ENCODE data around the gene FBXW4.

FBXW4 gene

GRCh38 chr10:101577121-101577871, 117.7 kb downstream of the FBXW4 start:
- Histone ChIP-seq H3K4me1 (ENCODE audit: control insufficient read depth in 1 of 2, insufficient read depth in 2 of 2, low read length in 2 of 2) (no peaks in the 10 kb centered on the region), H3K27ac (ENCODE audit: low read depth, low read length) (no peak overlapping the region), H3K9ac (ENCODE audit: low read depth in 1 of 2, low read length in 2 of 2) (no peak overlapping the region), H3K36me3 (ENCODE audit: control insufficient read depth in 1 of 2, insufficient read depth in 2 of 2, low read length in 2 of 2) (peaks cover 8 to 40% of the 10 kb centered on the region in 2 donors), H3K9me3 (ENCODE audit: control insufficient read depth in 1 of 2, low read length in 2 of 2) (peaks cover 9 to 10% of the 10 kb centered on the region in 2 donors), H3K27me3 (ENCODE audit: control insufficient read depth in 1 of 2, insufficient read depth in 2 of 2, low read length in 2 of 2) (no peaks in the 10 kb centered on the region), H3K4me3 (ENCODE audit: low read depth in 1 of 2, low read length in 2 of 2) (no peak overlapping the region)

GRCh38 chr10:101576211-101576863, 118.6 kb downstream of the FBXW4 start:
- peaks cover 9 to 10% of the 10 kb centered on the region in 2 donors for H3K9me3 ChIP-seq (ENCODE audit: control insufficient read depth in 1 of 2, low read length in 2 of 2)
- peaks cover 7 to 39% of the 10 kb centered on the region in 2 donors for H3K36me3 ChIP-seq (ENCODE audit: control insufficient read depth in 1 of 2, insufficient read depth in 2 of 2, low read length in 2 of 2)
- H3K9ac ChIP-seq (ENCODE audit: low read depth in 1 of 2, low read length in 2 of 2): no peak overlapping the region
- peaks cover 0 to 2% of the 10 kb centered on the region in 2 donors for H3K27me3 ChIP-seq (ENCODE audit: control insufficient read depth in 1 of 2, insufficient read depth in 2 of 2, low read length in 2 of 2)
- H3K27ac ChIP-seq (ENCODE audit: low read depth, low read length): no peak overlapping the region
- no peaks in the 10 kb centered on the region for H3K4me1 ChIP-seq (ENCODE audit: control insufficient read depth in 1 of 2, insufficient read depth in 2 of 2, low read length in 2 of 2)
- H3K4me3 ChIP-seq (ENCODE audit: low read depth in 1 of 2, low read length in 2 of 2): no peak overlapping the region

- no peak overlapping the region for H3K9ac ChIP-seq (ENCODE audit: low read depth in 1 of 2, low read length in 2 of 2)
- H3K9me3 ChIP-seq (ENCODE audit: control insufficient read depth in 1 of 2, low read length in 2 of 2): peaks cover 9 to 10% of the 10 kb centered on the region in 2 donors
- H3K4me3 ChIP-seq (ENCODE audit: low read depth in 1 of 2, low read length in 2 of 2): no peak overlapping the region
- no peak overlapping the region for H3K27ac ChIP-seq (ENCODE audit: low read depth, low read length)
- H3K4me1 ChIP-seq (ENCODE audit: control insufficient read depth in 1 of 2, insufficient read depth in 2 of 2, low read length in 2 of 2): peaks cover 2 to 3% of the 10 kb centered on the region in 2 donors
- peaks cover 4 to 35% of the 10 kb centered on the region in 2 donors for H3K36me3 ChIP-seq (ENCODE audit: control insufficient read depth in 1 of 2, insufficient read depth in 2 of 2, low read length in 2 of 2)
- H3K27me3 ChIP-seq (ENCODE audit: control insufficient read depth in 1 of 2, insufficient read depth in 2 of 2, low read length in 2 of 2): peaks cover 0 to 8% of the 10 kb centered on the region in 2 donors
Measured at GRCh38 chr10:101575580-101576210, 119.3 kb downstream of the FBXW4 start.

- peaks cover 4 to 33% of the 10 kb centered on the region in 2 donors for H3K36me3 ChIP-seq (ENCODE audit: control insufficient read depth in 1 of 2, insufficient read depth in 2 of 2, low read length in 2 of 2)
- peaks cover 6% of the 10 kb centered on the region in 2 donors for H3K4me1 ChIP-seq (ENCODE audit: control insufficient read depth in 1 of 2, insufficient read depth in 2 of 2, low read length in 2 of 2)
- H3K9me3 ChIP-seq (ENCODE audit: control insufficient read depth in 1 of 2, low read length in 2 of 2): peaks cover 9 to 10% of the 10 kb centered on the region in 2 donors
- H3K27me3 ChIP-seq (ENCODE audit: control insufficient read depth in 1 of 2, insufficient read depth in 2 of 2, low read length in 2 of 2): peaks cover 0 to 11% of the 10 kb centered on the region in 2 donors
- H3K27ac ChIP-seq (ENCODE audit: low read depth, low read length): no peak overlapping the region
- H3K4me3 ChIP-seq (ENCODE audit: low read depth in 1 of 2, low read length in 2 of 2): no peak overlapping the region
- no peak overlapping the region for H3K9ac ChIP-seq (ENCODE audit: low read depth in 1 of 2, low read length in 2 of 2)
Measured at GRCh38 chr10:101575091-101575490, 119.9 kb downstream of the FBXW4 start.

GRCh38 chr10:101573885-101574753, 120.9 kb downstream of the FBXW4 start:
- Histone ChIP-seq H3K9ac (ENCODE audit: low read depth in 1 of 2, low read length in 2 of 2) (no peak overlapping the region), H3K27ac (ENCODE audit: low read depth, low read length) (no peak overlapping the region), H3K27me3 (ENCODE audit: control insufficient read depth in 1 of 2, insufficient read depth in 2 of 2, low read length in 2 of 2) (peaks cover 6 to 20% of the 10 kb centered on the region in 2 donors), H3K4me3 (ENCODE audit: low read depth in 1 of 2, low read length in 2 of 2) (no peak overlapping the region), H3K4me1 (ENCODE audit: control insufficient read depth in 1 of 2, insufficient read depth in 2 of 2, low read length in 2 of 2) (peaks cover 12 to 15% of the 10 kb centered on the region in 2 donors), H3K36me3 (ENCODE audit: control insufficient read depth in 1 of 2, insufficient read depth in 2 of 2, low read length in 2 of 2) (peaks cover 4 to 23% of the 10 kb centered on the region in 2 donors), H3K9me3 (ENCODE audit: control insufficient read depth in 1 of 2, low read length in 2 of 2) (peaks cover 9 to 10% of the 10 kb centered on the region in 2 donors)

- peaks cover 19 to 34% of the 10 kb centered on the region in 2 donors for H3K27me3 ChIP-seq (ENCODE audit: control insufficient read depth in 1 of 2, insufficient read depth in 2 of 2, low read length in 2 of 2)
- H3K9me3 ChIP-seq (ENCODE audit: control insufficient read depth in 1 of 2, low read length in 2 of 2): peaks cover 9 to 10% of the 10 kb centered on the region in 2 donors
- H3K4me3 ChIP-seq (ENCODE audit: low read depth in 1 of 2, low read length in 2 of 2): no peak overlapping the region
- no peak overlapping the region for H3K27ac ChIP-seq (ENCODE audit: low read depth, low read length)
- H3K9ac ChIP-seq (ENCODE audit: low read depth in 1 of 2, low read length in 2 of 2): no peak overlapping the region
- H3K4me1 ChIP-seq (ENCODE audit: control insufficient read depth in 1 of 2, insufficient read depth in 2 of 2, low read length in 2 of 2): peaks cover 12 to 15% of the 10 kb centered on the region in 2 donors
- H3K36me3 ChIP-seq (ENCODE audit: control insufficient read depth in 1 of 2, insufficient read depth in 2 of 2, low read length in 2 of 2): peaks cover 0 to 11% of the 10 kb centered on the region in 2 donors
Measured at GRCh38 chr10:101572785-101573184, 122.2 kb downstream of the FBXW4 start.

- Histone ChIP-seq H3K27ac (ENCODE audit: low read depth, low read length) (no peak overlapping the region), H3K4me1 (ENCODE audit: control insufficient read depth in 1 of 2, insufficient read depth in 2 of 2, low read length in 2 of 2) (peaks cover 12 to 15% of the 10 kb centered on the region in 2 donors), H3K9me3 (ENCODE audit: control insufficient read depth in 1 of 2, low read length in 2 of 2) (peaks cover 9 to 10% of the 10 kb centered on the region in 2 donors), H3K4me3 (ENCODE audit: low read depth in 1 of 2, low read length in 2 of 2) (no peak overlapping the region), H3K27me3 (ENCODE audit: control insufficient read depth in 1 of 2, insufficient read depth in 2 of 2, low read length in 2 of 2) (peaks cover 26 to 40% of the 10 kb centered on the region in 2 donors), H3K9ac (ENCODE audit: low read depth in 1 of 2, low read length in 2 of 2) (no peak overlapping the region), H3K36me3 (ENCODE audit: control insufficient read depth in 1 of 2, insufficient read depth in 2 of 2, low read length in 2 of 2) (peaks cover 0 to 7% of the 10 kb centered on the region in 2 donors)
Measured at GRCh38 chr10:101572126-101572525, 122.8 kb downstream of the FBXW4 start.

- Histone ChIP-seq H3K36me3 (ENCODE audit: control insufficient read depth in 1 of 2, insufficient read depth in 2 of 2, low read length in 2 of 2) (no peaks in the 10 kb centered on the region), H3K9me3 (ENCODE audit: control insufficient read depth in 1 of 2, low read length in 2 of 2) (peaks cover 9 to 10% of the 10 kb centered on the region in 2 donors), H3K4me3 (ENCODE audit: low read depth in 1 of 2, low read length in 2 of 2) (no peak overlapping the region), H3K4me1 (ENCODE audit: control insufficient read depth in 1 of 2, insufficient read depth in 2 of 2, low read length in 2 of 2) (peaks cover 12 to 21% of the 10 kb centered on the region in 2 donors), H3K27me3 (ENCODE audit: control insufficient read depth in 1 of 2, insufficient read depth in 2 of 2, low read length in 2 of 2) (peaks cover 33 to 45% of the 10 kb centered on the region in 2 donors), H3K9ac (ENCODE audit: low read depth in 1 of 2, low read length in 2 of 2) (no peak overlapping the region), H3K27ac (ENCODE audit: low read depth, low read length) (no peak overlapping the region)
Measured at GRCh38 chr10:101571271-101571925, 123.6 kb downstream of the FBXW4 start.

All from duodenal mucosa (tissue), 2 donors.